ENCODE measurements around the gene ADAM19. TPM values are rescaled to one million over a fixed set of nuclear protein-coding genes. Genes with fewer than 3 reads are reported as not detected.

Gene ADAM19
- total RNA-seq (11.0 TPM), polyA plus RNA-seq (ENCODE audit: insufficient read depth in 1 of 8, insufficient read length in 8 of 8, low replicate concordance in 1 of 8) (10 to 100 TPM; 15.2 to 27.7 (median 20.4) TPM)
- long read RNA-seq, donor 1, full-length matches to known transcripts, result 2 of 13 reads
- long read RNA-seq, donor 1, partial matches to known transcripts, result 11 of 13 reads
- long read RNA-seq, donor 1, other reads (novel, unspliced or antisense), result 0 of 13 reads
- long read RNA-seq, donor 2, result 0 reads
- long read RNA-seq, donor 3, result 0 reads
- long read RNA-seq, donor 4, result 0 reads
- long read RNA-seq, donor 5, full-length matches to known transcripts, result 1 of 16 reads
- long read RNA-seq, donor 5, partial matches to known transcripts, result 15 of 16 reads
- long read RNA-seq, donor 5, other reads (novel, unspliced or antisense), result 0 of 16 reads
- long read RNA-seq, donor 6, full-length matches to known transcripts, result 1 of 15 reads
- long read RNA-seq, donor 6, partial matches to known transcripts, result 14 of 15 reads
- long read RNA-seq, donor 6, other reads (novel, unspliced or antisense), result 0 of 15 reads
- long read RNA-seq, donor 7, full-length matches to known transcripts, result 3 of 3 reads
- long read RNA-seq, donor 7, partial matches to known transcripts, result 0 of 3 reads
- long read RNA-seq, donor 7, other reads (novel, unspliced or antisense), result 0 of 3 reads
- long read RNA-seq, donor 8, result 0 reads
- long read RNA-seq, donor 9, result 0 reads
- long read RNA-seq, donor 10, partial matches to known transcripts, result 15 of 17 reads
- long read RNA-seq, donor 10, other reads (novel, unspliced or antisense), result 0 of 17 reads
- long read RNA-seq, donor 11, result 0 reads

- Histone ChIP-seq H3K27ac (ENCODE audit: low read length) (peak within 1 kb of the TSS; percentile 73), H3K4me1 (ENCODE audit: control insufficient read depth, insufficient read depth, low read length) (peaks cover 21% of the 10 kb centered on the region), H3K27me3 (ENCODE audit: control insufficient read depth, insufficient read depth, low read length) (peaks cover 11% of the 10 kb centered on the region), H3K9me3 (replicated peaks; ENCODE audit: control insufficient read depth, low read depth, low read length) (no peaks in the 10 kb centered on the region), H3K36me3 (ENCODE audit: control insufficient read depth, insufficient read depth, low read length) (no peaks in the 10 kb centered on the region), H3K4me3 (ENCODE audit: low read length) (peak within 1 kb of the TSS; percentile 70)
- DNase-seq, result peak; percentile 78
- WGBS (ENCODE audit: insufficient coverage), result 0% methylated on average over 48 of the region's 63 CpGs
Measured at GRCh38 chr5:157575381-157576020, at the start of gene ADAM19. Gene ADAM19 (minus strand): TSS chr5:157575775. CDS start chr5:157575696, 79 bp downstream.

- H3K9me3 ChIP-seq (replicated peaks; ENCODE audit: control insufficient read depth, low read depth, low read length), result no peaks in the 10 kb centered on the region
- no CpG with 5 or more reads among the region's 2 CpGs for WGBS (ENCODE audit: insufficient coverage)
- no peak for DNase-seq
- no peaks in the 10 kb centered on the region for H3K27me3 ChIP-seq (ENCODE audit: control insufficient read depth, insufficient read depth, low read length)
- no peaks in the 10 kb centered on the region for H3K36me3 ChIP-seq (ENCODE audit: control insufficient read depth, insufficient read depth, low read length)
- H3K4me3 ChIP-seq (ENCODE audit: low read length), result no peak overlapping the region
- peaks cover 4% of the 10 kb centered on the region for H3K4me1 ChIP-seq (ENCODE audit: control insufficient read depth, insufficient read depth, low read length)
- H3K27ac ChIP-seq (ENCODE audit: low read length), result no peak overlapping the region
Measured at GRCh38 chr5:157624144-157624543, 48.6 kb upstream of the ADAM19 start.

GRCh38 chr5:157620776-157621175, 45.2 kb upstream of the ADAM19 start:
- Histone ChIP-seq H3K4me3 (ENCODE audit: low read length) (no peak overlapping the region), H3K36me3 (ENCODE audit: control insufficient read depth, insufficient read depth, low read length) (no peaks in the 10 kb centered on the region), H3K4me1 (ENCODE audit: control insufficient read depth, insufficient read depth, low read length) (peaks cover 6% of the 10 kb centered on the region), H3K9me3 (replicated peaks; ENCODE audit: control insufficient read depth, low read depth, low read length) (no peaks in the 10 kb centered on the region), H3K27me3 (ENCODE audit: control insufficient read depth, insufficient read depth, low read length) (no peaks in the 10 kb centered on the region), H3K27ac (ENCODE audit: low read length) (no peak overlapping the region)
- DNase-seq, result peak; percentile 54

GRCh38 chr5:157618191-157618765, 42.7 kb upstream of the ADAM19 start:
- WGBS (ENCODE audit: insufficient coverage), result 90% methylated on average over 2 of the region's 8 CpGs
- no peak for DNase-seq
- no peak overlapping the region for H3K27ac ChIP-seq (ENCODE audit: low read length)
- H3K4me1 ChIP-seq (ENCODE audit: control insufficient read depth, insufficient read depth, low read length), result peaks cover 9% of the 10 kb centered on the region
- H3K27me3 ChIP-seq (ENCODE audit: control insufficient read depth, insufficient read depth, low read length), result no peaks in the 10 kb centered on the region
- H3K9me3 ChIP-seq (replicated peaks; ENCODE audit: control insufficient read depth, low read depth, low read length), result no peaks in the 10 kb centered on the region
- no peaks in the 10 kb centered on the region for H3K36me3 ChIP-seq (ENCODE audit: control insufficient read depth, insufficient read depth, low read length)
- no peak overlapping the region for H3K4me3 ChIP-seq (ENCODE audit: low read length)

- no peaks in the 10 kb centered on the region for H3K27me3 ChIP-seq (ENCODE audit: control insufficient read depth, insufficient read depth, low read length)
- no CpG with 5 or more reads among the region's 4 CpGs for WGBS (ENCODE audit: insufficient coverage)
- no peak for DNase-seq
Measured at GRCh38 chr5:157616785-157617184, 41.2 kb upstream of the ADAM19 start.

GRCh38 chr5:157613385-157614245, 38.0 kb upstream of the ADAM19 start:
- Histone ChIP-seq H3K27ac (ENCODE audit: low read length) (no peak overlapping the region), H3K27me3 (ENCODE audit: control insufficient read depth, insufficient read depth, low read length) (no peaks in the 10 kb centered on the region), H3K4me1 (ENCODE audit: control insufficient read depth, insufficient read depth, low read length) (peaks cover 26% of the 10 kb centered on the region), H3K36me3 (ENCODE audit: control insufficient read depth, insufficient read depth, low read length) (no peaks in the 10 kb centered on the region), H3K9me3 (replicated peaks; ENCODE audit: control insufficient read depth, low read depth, low read length) (no peaks in the 10 kb centered on the region), H3K4me3 (ENCODE audit: low read length) (no peak overlapping the region)
- no peak for DNase-seq
- 71% methylated on average over 8 of the region's 11 CpGs for WGBS (ENCODE audit: insufficient coverage)

More at GRCh38 chr5:157616785-157617184, 41.2 kb upstream of the ADAM19 start:
- Histone ChIP-seq H3K27ac (ENCODE audit: low read length) (no peak overlapping the region), H3K4me3 (ENCODE audit: low read length) (no peak overlapping the region), H3K4me1 (ENCODE audit: control insufficient read depth, insufficient read depth, low read length) (peaks cover 20% of the 10 kb centered on the region), H3K9me3 (replicated peaks; ENCODE audit: control insufficient read depth, low read depth, low read length) (no peaks in the 10 kb centered on the region), H3K36me3 (ENCODE audit: control insufficient read depth, insufficient read depth, low read length) (no peaks in the 10 kb centered on the region)

GRCh38 chr5:157612581-157612980, 37.0 kb upstream of the ADAM19 start:
- no peak overlapping the region for H3K4me3 ChIP-seq (ENCODE audit: low read length)
- WGBS (ENCODE audit: insufficient coverage), result 78% methylated on average over 3 of the region's 5 CpGs
- H3K36me3 ChIP-seq (ENCODE audit: control insufficient read depth, insufficient read depth, low read length), result no peaks in the 10 kb centered on the region
- no peaks in the 10 kb centered on the region for H3K27me3 ChIP-seq (ENCODE audit: control insufficient read depth, insufficient read depth, low read length)
- H3K4me1 ChIP-seq (ENCODE audit: control insufficient read depth, insufficient read depth, low read length), result peaks cover 26% of the 10 kb centered on the region
- DNase-seq, result no peak
- H3K27ac ChIP-seq (ENCODE audit: low read length), result peak overlapping the region; percentile 91
- no peaks in the 10 kb centered on the region for H3K9me3 ChIP-seq (replicated peaks; ENCODE audit: control insufficient read depth, low read depth, low read length)

- Histone ChIP-seq H3K27ac (ENCODE audit: low read length) (peak overlapping the region; percentile 91), H3K4me1 (ENCODE audit: control insufficient read depth, insufficient read depth, low read length) (peaks cover 26% of the 10 kb centered on the region), H3K9me3 (replicated peaks; ENCODE audit: control insufficient read depth, low read depth, low read length) (no peaks in the 10 kb centered on the region), H3K36me3 (ENCODE audit: control insufficient read depth, insufficient read depth, low read length) (no peaks in the 10 kb centered on the region), H3K4me3 (ENCODE audit: low read length) (no peak overlapping the region), H3K27me3 (ENCODE audit: control insufficient read depth, insufficient read depth, low read length) (no peaks in the 10 kb centered on the region)
- 59% methylated on average over 4 of the region's 10 CpGs for WGBS (ENCODE audit: insufficient coverage)
- DNase-seq, result peak; percentile 83
Measured at GRCh38 chr5:157611571-157612476, 36.2 kb upstream of the ADAM19 start.
